Esophagus muscularis mucosa (tissue), 4 donors: Measurements from ENCODE around the gene NTSR1. TPM values are rescaled to one million over a fixed set of nuclear protein-coding genes. Genes with fewer than 3 reads are reported as not detected.

ENCODE experiments used
- DNase-seq: peaks from one replicate; pipeline ENCODE4 v3.0.0-alpha.2; 2017; ENCODE audit errors: extremely low spot score
- H3K27ac ChIP-seq, 4 donors: fragments of 200-600 bp; sonication (generic); replicated peaks in 1 of 4; 1 replicate in 3 of 4; 2 replicates in 1 of 4; pipeline ENCODE4 v1.5.1; 2016 to 2019; ENCODE audit warnings: mild to moderate bottlenecking in 1 of 4
- H3K27me3 ChIP-seq, 4 donors: fragments of 200-600 bp; sonication (generic); one replicate each; pipeline versions ENCODE4 v1.5.1 to v1.6.0; 2016 to 2019
- H3K36me3 ChIP-seq, 4 donors: fragments of 200-600 bp; sonication (generic); one replicate each; pipeline ENCODE4 v1.5.1; 2016 to 2019
- H3K4me1 ChIP-seq, 4 donors: fragments of 200-600 bp; sonication (generic); one replicate each; pipeline ENCODE4 v1.5.1; 2016 to 2019
- H3K4me3 ChIP-seq, 4 donors: fragments of 200-600 bp; sonication (generic); 1 replicate in 2 of 4; 2 replicates in 2 of 4; pipeline ENCODE4 v1.5.1; 2016 to 2019; ENCODE audit warnings: mild to moderate bottlenecking in 4 of 4, moderate library complexity in 1 of 4
- H3K9me3 ChIP-seq, 4 donors: fragments of 200-600 bp; sonication (generic); 1 replicate in 3 of 4; 2 replicates in 1 of 4; pipeline ENCODE4 v1.5.1; 2016 to 2019
- CTCF ChIP-seq, 3 experiments: fragments of 200-600 bp in 2 of 3; fragments of 450-650 bp in 1 of 3; sonication (generic) in 2 of 3; IDR thresholded peaks; one replicate each; pipeline ENCODE4 v1.5.1; 2017 to 2019; ENCODE audit warnings: antibody characterized with exemption in 3 of 3, mild to moderate bottlenecking in 2 of 3, moderate library complexity in 1 of 3
- EP300 ChIP-seq: sonication (generic); formaldehyde crosslinking; IDR thresholded peaks from one replicate; pipeline ENCODE4 v1.6.1; 2017; ENCODE audit warnings: antibody characterized with exemption
- POLR2A ChIP-seq: fragments of 450-650 bp; IDR thresholded peaks from one replicate; pipeline ENCODE4 v1.6.1; 2017; ENCODE audit warnings: antibody characterized with exemption, moderate library complexity, mild to moderate bottlenecking, low read depth
- POLR2AphosphoS5 ChIP-seq, 2 donors: sonication (generic); formaldehyde crosslinking; IDR thresholded peaks; one replicate each; pipeline ENCODE4 v1.6.1; 2017; ENCODE audit warnings: antibody characterized with exemption in 2 of 2
- WGBS: methylation state at CpG from one replicate; pipeline ENCODE4 v1.1.5; 2018; 5-methylcytosine and 5-hydroxymethylcytosine counted together
- intact Hi-C: fragments of 100-400 bp; cut with DNase I; formaldehyde crosslinking; loops from one replicate; pipeline ENCODE4 v1.15.1; 2023
- total RNA-seq, 4 donors: library from RNA; depleted of rRNA; stranded (reverse); fragments of >200 nt; gene quantifications; one replicate each; pipeline versions ENCODE4 v1.1.0 to v1.2.1, GENCODE V29; 2016

The NTSR1 gene
- total RNA-seq, 4 donors from 2014 or later: 0.42 to 1.6 (median 0.80) TPM

- intact Hi-C loops: no loop called here
Measured at GRCh38 chr20:62741191-62741691, 32.6 kb downstream of the NTSR1 start.

GRCh38 chr20:62741701-62742491 lies 33.3 kb downstream of the NTSR1 start:
- Histone ChIP-seq H3K27ac (no peak overlapping the region), H3K4me1 (peaks cover 0 to 18% (median 7%) of the 10 kb centered on the region in 4 donors), H3K36me3 (no peaks in the 10 kb centered on the region), H3K27me3 (peaks cover 0 to 80% (median 2%) of the 10 kb centered on the region in 4 donors), H3K4me3 (no peak overlapping the region), H3K9me3 (no peaks in the 10 kb centered on the region)
- no peak for TF ChIP-seq POLR2AphosphoS5 (IDR thresholded peaks at IDR 0.05)
- no peak for TF ChIP-seq POLR2A
- no peak for TF ChIP-seq EP300
- TF ChIP-seq CTCF (IDR thresholded peaks at IDR 0.05): no peak
- intact Hi-C loops: no loop called here
- no peak for DNase-seq
- 88% methylated on average over 11 of the region's 18 CpGs for WGBS

More at GRCh38 chr20:62741191-62741691, 32.6 kb downstream of the NTSR1 start:
- Histone ChIP-seq H3K4me1 (peaks cover 0 to 18% (median 7%) of the 10 kb centered on the region in 4 donors), H3K27me3 (peaks cover 0 to 86% (median 2%) of the 10 kb centered on the region in 4 donors), H3K9me3 (no peaks in the 10 kb centered on the region), H3K27ac (no peak overlapping the region), H3K4me3 (no peak overlapping the region), H3K36me3 (no peaks in the 10 kb centered on the region)
- TF ChIP-seq EP300: no peak
- TF ChIP-seq CTCF (IDR thresholded peaks at IDR 0.05): no peak
- no peak for TF ChIP-seq POLR2AphosphoS5 (IDR thresholded peaks at IDR 0.05)
- no peak for TF ChIP-seq POLR2A
- no peak for DNase-seq
- WGBS: 67% methylated on average over 6 of the region's 9 CpGs

- 86% methylated on average over 5 of the region's 6 CpGs for WGBS
- no peak for DNase-seq
- Histone ChIP-seq H3K4me1 (peaks cover 0 to 18% (median 7%) of the 10 kb centered on the region in 4 donors), H3K36me3 (no peaks in the 10 kb centered on the region), H3K9me3 (no peaks in the 10 kb centered on the region), H3K27ac (no peak overlapping the region), H3K27me3 (peaks cover 0 to 73% (median 2%) of the 10 kb centered on the region in 4 donors), H3K4me3 (no peak overlapping the region)
- intact Hi-C loops: no loop called here
- TF ChIP-seq CTCF (IDR thresholded peaks at IDR 0.05): no peak
- TF ChIP-seq EP300: no peak
- no peak for TF ChIP-seq POLR2AphosphoS5 (IDR thresholded peaks at IDR 0.05)
- no peak for TF ChIP-seq POLR2A
Measured at GRCh38 chr20:62742550-62742949, 33.9 kb downstream of the NTSR1 start.

GRCh38 chr20:62742979-62743776 lies 34.5 kb downstream of the NTSR1 start:
- Histone ChIP-seq H3K27ac (no peak overlapping the region), H3K27me3 (peaks cover 0 to 67% (median 2%) of the 10 kb centered on the region in 4 donors), H3K9me3 (no peaks in the 10 kb centered on the region), H3K4me1 (peaks cover 0 to 18% (median 7%) of the 10 kb centered on the region in 4 donors), H3K36me3 (no peaks in the 10 kb centered on the region), H3K4me3 (no peak overlapping the region)
- no peak for DNase-seq
- TF ChIP-seq POLR2A: no peak
- TF ChIP-seq EP300: no peak
- WGBS: 96% methylated on average over 16 of the region's 21 CpGs
- intact Hi-C loops: no loop called here

- peaks cover 0 to 60% (median 2%) of the 10 kb centered on the region in 4 donors for H3K27me3 ChIP-seq
- peaks cover 0 to 18% (median 7%) of the 10 kb centered on the region in 4 donors for H3K4me1 ChIP-seq
- H3K27ac ChIP-seq: no peak overlapping the region
- no peak for DNase-seq
- intact Hi-C loops: no loop called here
- no peak overlapping the region for H3K4me3 ChIP-seq
- no peaks in the 10 kb centered on the region for H3K9me3 ChIP-seq
- 86% methylated on average over 20 of the region's 20 CpGs for WGBS
- TF ChIP-seq POLR2A (no peak), EP300 (no peak), CTCF (IDR thresholded peaks at IDR 0.05) (no peak), POLR2AphosphoS5 (IDR thresholded peaks at IDR 0.05) (no peak)
- H3K36me3 ChIP-seq: no peaks in the 10 kb centered on the region
Measured at GRCh38 chr20:62743777-62744317, 35.2 kb downstream of the NTSR1 start.
